Measurements from ENCODE around the gene SEZ6L. TPM values are rescaled to one million over a fixed set of nuclear protein-coding genes. Genes with fewer than 3 reads are reported as not detected.

The SEZ6L gene
- total RNA-seq, 1 donor from 2014 or later, result 1.2 TPM

DNA sequence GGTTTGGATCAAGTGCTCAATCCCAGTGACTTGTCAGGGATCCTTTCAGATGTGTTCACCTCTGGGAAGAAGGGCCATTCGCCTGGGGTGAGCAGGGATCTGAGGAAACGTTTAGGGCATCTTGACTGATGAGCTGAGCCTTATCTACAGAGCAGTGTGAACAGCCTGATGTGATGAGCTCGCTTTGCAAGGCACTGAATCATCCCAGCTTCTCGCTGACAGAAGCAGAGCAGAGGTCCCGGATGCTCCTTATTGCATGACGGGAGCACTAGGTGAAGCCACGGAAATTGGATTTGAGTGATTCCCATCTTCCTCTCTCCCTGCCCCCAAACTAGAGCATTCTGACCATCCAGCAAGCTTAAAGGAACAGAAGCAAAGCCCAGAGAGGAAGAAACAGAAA, 46.5 kb downstream of the SEZ6L start:
- H3K4me1 Mint-ChIP-seq (ENCODE audit: unreplicated experiment), result peaks cover 19% of the 10 kb centered on the region
- DNase-seq (ENCODE audit: low spot score), result no peak
- H3K27me3 Mint-ChIP-seq (ENCODE audit: unreplicated experiment), result peaks cover 7% of the 10 kb centered on the region
- no peak overlapping the region for H3K4me3 Mint-ChIP-seq (ENCODE audit: unreplicated experiment)
- no peaks in the 10 kb centered on the region for H3K36me3 Mint-ChIP-seq (ENCODE audit: low read depth, unreplicated experiment)
- no peaks in the 10 kb centered on the region for H3K9me3 Mint-ChIP-seq (ENCODE audit: unreplicated experiment)
- H3K27ac Mint-ChIP-seq (ENCODE audit: unreplicated experiment), result no peak overlapping the region
- TF ChIP-seq CTCF (IDR thresholded peaks at IDR 0.05; ENCODE audit: unreplicated experiment), result no peak

GRCh38 chr22:26225207-26225606, 55.9 kb downstream of the SEZ6L start:
- Mint-ChIP-seq H3K36me3 (ENCODE audit: low read depth, unreplicated experiment) (no peaks in the 10 kb centered on the region), H3K4me3 (ENCODE audit: unreplicated experiment) (no peak overlapping the region), H3K9me3 (ENCODE audit: unreplicated experiment) (no peaks in the 10 kb centered on the region), H3K27ac (ENCODE audit: unreplicated experiment) (no peak overlapping the region), H3K27me3 (ENCODE audit: unreplicated experiment) (peaks cover 1% of the 10 kb centered on the region), H3K4me1 (ENCODE audit: unreplicated experiment) (peaks cover 8% of the 10 kb centered on the region)
- DNase-seq (ENCODE audit: low spot score), result no peak
- no peak for TF ChIP-seq CTCF (IDR thresholded peaks at IDR 0.05; ENCODE audit: unreplicated experiment)

- no peaks in the 10 kb centered on the region for H3K27me3 Mint-ChIP-seq (ENCODE audit: unreplicated experiment)
- H3K9me3 Mint-ChIP-seq (ENCODE audit: unreplicated experiment), result no peaks in the 10 kb centered on the region
- peaks cover 13% of the 10 kb centered on the region for H3K4me1 Mint-ChIP-seq (ENCODE audit: unreplicated experiment)
- H3K36me3 Mint-ChIP-seq (ENCODE audit: low read depth, unreplicated experiment), result no peaks in the 10 kb centered on the region
- no peak for DNase-seq (ENCODE audit: low spot score)
- TF ChIP-seq CTCF (IDR thresholded peaks at IDR 0.05; ENCODE audit: unreplicated experiment), result no peak
- no peak overlapping the region for H3K27ac Mint-ChIP-seq (ENCODE audit: unreplicated experiment)
- no peak overlapping the region for H3K4me3 Mint-ChIP-seq (ENCODE audit: unreplicated experiment)
Measured at GRCh38 chr22:26226538-26227297, 57.5 kb downstream of the SEZ6L start.

- H3K36me3 Mint-ChIP-seq (ENCODE audit: low read depth, unreplicated experiment), result no peaks in the 10 kb centered on the region
- H3K9me3 Mint-ChIP-seq (ENCODE audit: unreplicated experiment), result no peaks in the 10 kb centered on the region
- peaks cover 3% of the 10 kb centered on the region for H3K27me3 Mint-ChIP-seq (ENCODE audit: unreplicated experiment)
- no peak overlapping the region for H3K4me3 Mint-ChIP-seq (ENCODE audit: unreplicated experiment)
- H3K4me1 Mint-ChIP-seq (ENCODE audit: unreplicated experiment), result peaks cover 29% of the 10 kb centered on the region
- no peak for TF ChIP-seq CTCF (IDR thresholded peaks at IDR 0.05; ENCODE audit: unreplicated experiment)
- no peak for DNase-seq (ENCODE audit: low spot score)
- no peak overlapping the region for H3K27ac Mint-ChIP-seq (ENCODE audit: unreplicated experiment)
Measured at GRCh38 chr22:26229910-26230309, 60.6 kb downstream of the SEZ6L start.

DNA sequence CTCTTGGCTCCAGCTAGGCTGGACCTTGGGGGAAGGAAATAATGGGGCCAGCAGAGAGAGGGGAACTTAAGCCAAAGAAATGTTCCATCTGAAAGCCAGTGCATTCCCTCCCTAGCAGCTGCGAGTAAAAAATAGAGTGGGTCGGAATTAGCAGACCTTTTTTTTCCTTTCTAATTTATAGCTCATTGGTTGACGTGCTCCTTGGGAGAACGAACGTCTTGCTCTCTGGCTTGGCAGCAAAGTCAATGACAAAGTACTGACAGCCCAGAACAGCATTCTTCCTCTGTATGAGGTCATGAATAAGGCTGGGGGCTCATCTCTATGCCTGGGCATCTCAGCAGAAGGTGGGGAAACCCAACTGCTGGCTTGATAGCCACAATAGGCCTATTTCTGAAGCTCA, 65.0 kb downstream of the SEZ6L start:
- Mint-ChIP-seq H3K4me1 (ENCODE audit: unreplicated experiment) (peaks cover 21% of the 10 kb centered on the region), H3K9me3 (ENCODE audit: unreplicated experiment) (no peaks in the 10 kb centered on the region), H3K27ac (ENCODE audit: unreplicated experiment) (no peak overlapping the region), H3K27me3 (ENCODE audit: unreplicated experiment) (peaks cover 5% of the 10 kb centered on the region), H3K36me3 (ENCODE audit: low read depth, unreplicated experiment) (no peaks in the 10 kb centered on the region), H3K4me3 (ENCODE audit: unreplicated experiment) (no peak overlapping the region)
- DNase-seq (ENCODE audit: low spot score), result no peak
- TF ChIP-seq CTCF (IDR thresholded peaks at IDR 0.05; ENCODE audit: unreplicated experiment), result no peak
